HUES6 (cell line): ENCODE results near the gene UBN1.

ENCODE experiments used
- H3K27ac ChIP-seq: 2 replicates; pipeline ENCODE4 v1.7.0; 2013; ENCODE audit warnings: low read depth, mild to moderate bottlenecking, low read length, inconsistent platforms
- H3K27me3 ChIP-seq: 2 replicates; pipeline ENCODE4 v1.6.1; 2013; ENCODE audit warnings: low read length; ENCODE audit not compliant: control insufficient read depth, insufficient read depth
- H3K36me3 ChIP-seq: 2 replicates; pipeline ENCODE4 v1.6.1; 2013; ENCODE audit warnings: low read length; ENCODE audit not compliant: control insufficient read depth, insufficient read depth
- H3K4me1 ChIP-seq: 2 replicates; pipeline ENCODE4 v1.6.1; 2013; ENCODE audit warnings: low read length; ENCODE audit not compliant: control insufficient read depth, insufficient read depth
- H3K4me3 ChIP-seq: 2 replicates; pipeline ENCODE4 v1.5.1; 2013; ENCODE audit warnings: low read depth, low read length
- H3K9ac ChIP-seq: one replicate; pipeline ENCODE4 v1.6.1; 2013; ENCODE audit warnings: mild to moderate bottlenecking, low read length
- H3K9me3 ChIP-seq: 2 replicates; pipeline ENCODE4 v1.6.1; 2013; ENCODE audit warnings: low read depth, low read length; ENCODE audit not compliant: control insufficient read depth, insufficient read depth

The UBN1 gene

GRCh38 chr16:4826526-4826925 lies 20.8 kb upstream of the UBN1 start:
- Histone ChIP-seq H3K4me1 (no peaks in the 10 kb centered on the region), H3K36me3 (peaks cover 83% of the 10 kb centered on the region), H3K27me3 (no peaks in the 10 kb centered on the region), H3K9ac (no peak overlapping the region), H3K4me3 (no peak overlapping the region), H3K9me3 (no peaks in the 10 kb centered on the region), H3K27ac (no peak overlapping the region)

GRCh38 chr16:4826980-4827379 lies 20.3 kb upstream of the UBN1 start:
- no peaks in the 10 kb centered on the region for H3K9me3 ChIP-seq
- no peak overlapping the region for H3K4me3 ChIP-seq
- no peak overlapping the region for H3K9ac ChIP-seq
- H3K27me3 ChIP-seq: no peaks in the 10 kb centered on the region
- H3K36me3 ChIP-seq: peaks cover 83% of the 10 kb centered on the region
- no peaks in the 10 kb centered on the region for H3K4me1 ChIP-seq
- no peak overlapping the region for H3K27ac ChIP-seq

- Histone ChIP-seq H3K27ac (no peak overlapping the region), H3K9me3 (no peaks in the 10 kb centered on the region), H3K27me3 (no peaks in the 10 kb centered on the region), H3K9ac (no peak overlapping the region), H3K4me3 (no peak overlapping the region), H3K36me3 (peaks cover 84% of the 10 kb centered on the region), H3K4me1 (no peaks in the 10 kb centered on the region)
Measured at GRCh38 chr16:4828567-4829321, 18.5 kb upstream of the UBN1 start.

- Histone ChIP-seq H3K27ac (no peak overlapping the region), H3K4me3 (no peak overlapping the region), H3K9me3 (no peaks in the 10 kb centered on the region), H3K9ac (no peak overlapping the region), H3K36me3 (peaks cover 82% of the 10 kb centered on the region), H3K4me1 (no peaks in the 10 kb centered on the region), H3K27me3 (no peaks in the 10 kb centered on the region)
Measured at GRCh38 chr16:4830408-4830807, 16.9 kb upstream of the UBN1 start.

GRCh38 chr16:4831616-4832015 lies 15.7 kb upstream of the UBN1 start:
- no peaks in the 10 kb centered on the region for H3K4me1 ChIP-seq
- H3K4me3 ChIP-seq: no peak overlapping the region
- H3K9me3 ChIP-seq: no peaks in the 10 kb centered on the region
- H3K27me3 ChIP-seq: no peaks in the 10 kb centered on the region
- no peak overlapping the region for H3K9ac ChIP-seq
- no peak overlapping the region for H3K27ac ChIP-seq
- peaks cover 83% of the 10 kb centered on the region for H3K36me3 ChIP-seq

GRCh38 chr16:4832698-4833343 lies 14.5 kb upstream of the UBN1 start:
- Histone ChIP-seq H3K4me1 (no peaks in the 10 kb centered on the region), H3K27ac (no peak overlapping the region), H3K9me3 (no peaks in the 10 kb centered on the region), H3K4me3 (no peak overlapping the region), H3K9ac (no peak overlapping the region), H3K27me3 (no peaks in the 10 kb centered on the region), H3K36me3 (peaks cover 84% of the 10 kb centered on the region)

- Histone ChIP-seq H3K4me3 (no peak overlapping the region), H3K27ac (no peak overlapping the region), H3K4me1 (no peaks in the 10 kb centered on the region), H3K9ac (no peak overlapping the region), H3K9me3 (no peaks in the 10 kb centered on the region), H3K36me3 (peaks cover 86% of the 10 kb centered on the region), H3K27me3 (no peaks in the 10 kb centered on the region)
Measured at GRCh38 chr16:4833584-4833983, 13.7 kb upstream of the UBN1 start.

GRCh38 chr16:4836727-4837126 lies 10.6 kb upstream of the UBN1 start:
- Histone ChIP-seq H3K4me1 (no peaks in the 10 kb centered on the region), H3K9ac (no peak overlapping the region), H3K27ac (no peak overlapping the region), H3K9me3 (no peaks in the 10 kb centered on the region), H3K27me3 (no peaks in the 10 kb centered on the region), H3K36me3 (peaks cover 89% of the 10 kb centered on the region), H3K4me3 (no peak overlapping the region)

GRCh38 chr16:4837733-4838501 lies 9.4 kb upstream of the UBN1 start:
- no peaks in the 10 kb centered on the region for H3K9me3 ChIP-seq
- no peak overlapping the region for H3K9ac ChIP-seq
- H3K4me1 ChIP-seq: no peaks in the 10 kb centered on the region
- no peak overlapping the region for H3K27ac ChIP-seq
- peaks cover 86% of the 10 kb centered on the region for H3K36me3 ChIP-seq
- no peaks in the 10 kb centered on the region for H3K27me3 ChIP-seq
- H3K4me3 ChIP-seq: no peak overlapping the region

GRCh38 chr16:4839942-4840341 lies 7.3 kb upstream of the UBN1 start:
- H3K4me3 ChIP-seq: no peak overlapping the region
- no peaks in the 10 kb centered on the region for H3K27me3 ChIP-seq
- no peaks in the 10 kb centered on the region for H3K4me1 ChIP-seq
- H3K9ac ChIP-seq: no peak overlapping the region
- H3K27ac ChIP-seq: no peak overlapping the region
- peaks cover 88% of the 10 kb centered on the region for H3K36me3 ChIP-seq
- H3K9me3 ChIP-seq: no peaks in the 10 kb centered on the region

- H3K27ac ChIP-seq: no peak overlapping the region
- H3K36me3 ChIP-seq: peaks cover 87% of the 10 kb centered on the region
- H3K27me3 ChIP-seq: no peaks in the 10 kb centered on the region
- H3K4me1 ChIP-seq: 0 out of 2 replicates have a peak, but pooled peaks cover under 1% of the 10 kb centered on the region
- no peak overlapping the region for H3K4me3 ChIP-seq
- H3K9me3 ChIP-seq: no peaks in the 10 kb centered on the region
- H3K9ac ChIP-seq: no peak overlapping the region
Measured at GRCh38 chr16:4840984-4841383, 6.3 kb upstream of the UBN1 start.
